Mesenchymal stem cell (in vitro differentiated cells and primary cell): Measurements from ENCODE around the gene ARL6IP4.
A peak's percentile ranks its signal among the peaks of the same experiment; 100 is the strongest.

ENCODE experiments used
- DNase-seq: peaks from one replicate; pipeline ENCODE4 v3.0.0-alpha.2; 2013
- H2AFZ ChIP-seq: one replicate; pipeline ENCODE4 v1.6.1; 2013; ENCODE audit warnings: low read depth, mild to moderate bottlenecking, control low read depth, inconsistent platforms, low read length, moderate library complexity
- H2AK5ac ChIP-seq: 2 replicates; pipeline ENCODE4 v1.6.1; 2013; ENCODE audit warnings: low read length, moderate library complexity, mild to moderate bottlenecking, inconsistent platforms; ENCODE audit not compliant: severe bottlenecking
- H2BK120ac ChIP-seq: one replicate; pipeline ENCODE4 v1.6.1; 2013; ENCODE audit warnings: low read depth, mild to moderate bottlenecking, inconsistent platforms, low read length, moderate library complexity
- H2BK12ac ChIP-seq, 2 experiments: one replicate each; pipeline ENCODE4 v1.6.1; 2013; ENCODE audit warnings: inconsistent platforms in 2 of 2, low read length in 2 of 2, mild to moderate bottlenecking in 2 of 2, moderate library complexity in 2 of 2, control low read depth in 1 of 2
- H2BK15ac ChIP-seq: one replicate; pipeline ENCODE4 v1.6.1; 2013; ENCODE audit warnings: mild to moderate bottlenecking, low read depth, inconsistent platforms; ENCODE audit not compliant: poor library complexity, severe bottlenecking
- H2BK5ac ChIP-seq: 2 replicates; pipeline ENCODE4 v1.6.1; 2013; ENCODE audit warnings: low read depth, mild to moderate bottlenecking, low read length, control low read depth, inconsistent platforms; ENCODE audit not compliant: poor library complexity, severe bottlenecking
- H3K14ac ChIP-seq, 2 experiments: one replicate each; pipeline ENCODE4 v1.6.1; 2013; ENCODE audit warnings: inconsistent platforms in 2 of 2, low read length in 2 of 2, control low read depth in 1 of 2, mild to moderate bottlenecking in 1 of 2, moderate library complexity in 1 of 2
- H3K18ac ChIP-seq, 2 experiments: one replicate each; pipeline ENCODE4 v1.6.1; 2013; ENCODE audit warnings: inconsistent platforms in 2 of 2, low read length in 2 of 2, control low read depth in 1 of 2, low read depth in 1 of 2, mild to moderate bottlenecking in 1 of 2
- H3K23ac ChIP-seq, 2 experiments: one replicate each; pipeline ENCODE4 v1.6.1; 2013; ENCODE audit warnings: inconsistent platforms in 2 of 2, low read length in 2 of 2, mild to moderate bottlenecking in 2 of 2, moderate library complexity in 2 of 2, control low read depth in 1 of 2
- H3K27ac ChIP-seq: 2 replicates; pipeline ENCODE4 v1.5.1; 2013; ENCODE audit warnings: mild to moderate bottlenecking, moderate library complexity, low read length, control low read depth, inconsistent platforms; ENCODE audit not compliant: poor library complexity, severe bottlenecking
- H3K27me3 ChIP-seq, 2 experiments: 2 replicates each; pipeline versions ENCODE4 v1.6.1 to v1.7.0; 2013; ENCODE audit warnings: low read length in 2 of 2, mild to moderate bottlenecking in 2 of 2, moderate library complexity in 2 of 2, control low read depth in 1 of 2, inconsistent platforms in 1 of 2; ENCODE audit not compliant: control insufficient read depth in 1 of 2, insufficient read depth in 1 of 2
- H3K36me3 ChIP-seq, 2 experiments: 2 replicates each; pipeline versions ENCODE4 v1.6.1 to v1.7.0; 2013; ENCODE audit warnings: low read length in 2 of 2, control low read depth in 1 of 2, inconsistent platforms in 1 of 2, low read depth in 1 of 2, mild to moderate bottlenecking in 1 of 2; ENCODE audit not compliant: insufficient read depth in 2 of 2, control insufficient read depth in 1 of 2
- H3K4ac ChIP-seq, 2 experiments: one replicate each; pipeline ENCODE4 v1.6.1; 2013; ENCODE audit warnings: inconsistent platforms in 2 of 2, low read length in 2 of 2, mild to moderate bottlenecking in 2 of 2, moderate library complexity in 2 of 2, control low read depth in 1 of 2, low read depth in 1 of 2
- H3K4me1 ChIP-seq: 2 replicates; pipeline ENCODE4 v1.6.1; 2013; ENCODE audit warnings: low read depth, low read length, control low read depth; ENCODE audit not compliant: control insufficient read depth, insufficient read depth
- H3K4me2 ChIP-seq: 2 replicates; pipeline ENCODE4 v1.6.1; 2013; ENCODE audit warnings: low read length, mild to moderate bottlenecking, inconsistent platforms; ENCODE audit not compliant: poor library complexity, severe bottlenecking
- H3K4me3 ChIP-seq, 2 experiments: 2 replicates each; pipeline versions ENCODE4 v1.5.1 to v1.7.0; 2013; ENCODE audit warnings: low read length in 2 of 2, mild to moderate bottlenecking in 2 of 2, control low read depth in 1 of 2, low read depth in 1 of 2; ENCODE audit not compliant: insufficient read depth in 1 of 2
- H3K79me1 ChIP-seq: replicated peaks from 2 replicates; pipeline ENCODE4 v1.6.1; 2013; ENCODE audit warnings: mild to moderate bottlenecking, control low read depth, low read length, inconsistent platforms; ENCODE audit not compliant: poor library complexity, severe bottlenecking
- H3K9ac ChIP-seq: 2 replicates; pipeline ENCODE4 v1.7.0; 2013; ENCODE audit warnings: mild to moderate bottlenecking, low read length, moderate library complexity
- H3K9me3 ChIP-seq: 2 replicates; pipeline ENCODE4 v1.7.0; 2013; ENCODE audit warnings: mild to moderate bottlenecking, low read length; ENCODE audit not compliant: control insufficient read depth
- H4K8ac ChIP-seq: one replicate; pipeline ENCODE4 v1.6.1; 2013; ENCODE audit warnings: inconsistent platforms, mild to moderate bottlenecking, low read length, moderate library complexity
- H4K91ac ChIP-seq: one replicate; pipeline ENCODE4 v1.6.1; 2013; ENCODE audit warnings: mild to moderate bottlenecking, low read length, inconsistent platforms
- WGBS: methylation state at CpG from one replicate; pipeline ENCODE4 v1.1.7; 2013; ENCODE audit warnings: mixed read lengths; 5-methylcytosine and 5-hydroxymethylcytosine counted together

The ARL6IP4 gene

DNA sequence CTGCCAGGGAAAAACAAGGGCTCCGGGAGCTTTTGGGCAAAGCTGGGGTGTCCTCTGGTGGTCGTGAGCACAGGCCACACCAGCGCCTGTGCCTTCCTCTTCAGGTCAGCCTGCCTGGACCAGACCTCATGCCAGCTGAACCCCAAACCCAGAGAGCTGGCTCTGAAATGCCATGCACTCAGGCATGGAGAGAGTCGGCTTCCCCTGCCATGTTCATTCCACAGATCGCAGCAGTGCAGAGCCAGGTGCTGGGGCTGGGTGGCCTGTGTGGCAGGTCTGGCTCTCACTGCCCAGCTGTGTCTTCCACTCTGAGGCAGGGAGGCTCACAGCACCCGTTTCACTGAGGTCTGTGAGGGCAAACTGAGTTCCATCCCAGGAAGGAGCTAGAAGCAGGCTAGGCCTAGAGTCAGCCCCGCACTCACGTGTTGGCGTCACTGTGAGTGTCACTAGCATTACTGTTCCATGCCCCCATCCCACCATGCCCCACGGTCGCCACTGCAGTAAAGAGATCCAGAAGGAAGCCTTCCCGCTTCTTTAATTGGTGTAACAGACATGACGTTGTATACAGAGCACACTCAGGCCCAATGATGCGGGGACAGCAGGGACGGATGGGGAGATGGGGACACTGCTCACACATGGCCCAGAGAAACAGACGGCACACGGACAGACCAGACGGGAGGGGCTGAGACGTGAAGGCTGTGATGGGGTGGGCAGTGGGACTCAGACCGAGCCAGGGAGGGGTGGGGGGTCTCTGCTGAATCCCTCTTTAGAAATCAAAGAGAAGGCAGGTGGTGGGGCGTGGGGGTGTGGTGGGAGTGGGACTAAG is 2.7 kb downstream of the ARL6IP4 start:
- 91% methylated on average over 21 of the region's 21 CpGs for WGBS
- Histone ChIP-seq H4K91ac (no peak overlapping the region), H3K23ac (no peak overlapping the region), H3K18ac (no peak overlapping the region), H3K27me3 (no peaks in the 10 kb centered on the region), H3K9ac (peak overlapping the region; percentile 92), H2BK120ac (no peak overlapping the region), H2AK5ac (no peak overlapping the region), H2AFZ (no peak overlapping the region), H3K14ac (no peak overlapping the region), H3K36me3 (peaks cover 35 to 69% of the 10 kb centered on the region in 2 experiments), H3K79me1 (peaks cover 19% of the 10 kb centered on the region), H3K27ac (no peak overlapping the region), H3K4me1 (peaks cover 54% of the 10 kb centered on the region), H3K9me3 (no peaks in the 10 kb centered on the region), H3K4me3 (peak overlapping the region in 1 of 2 experiments; percentile 98), H2BK15ac (no peak overlapping the region), H2BK5ac (no peak overlapping the region), H3K4me2 (no peak overlapping the region), H3K4ac (no peak overlapping the region), H4K8ac (peak overlapping the region; percentile 9), H2BK12ac (no peak overlapping the region)
- DNase-seq: no peak

DNA sequence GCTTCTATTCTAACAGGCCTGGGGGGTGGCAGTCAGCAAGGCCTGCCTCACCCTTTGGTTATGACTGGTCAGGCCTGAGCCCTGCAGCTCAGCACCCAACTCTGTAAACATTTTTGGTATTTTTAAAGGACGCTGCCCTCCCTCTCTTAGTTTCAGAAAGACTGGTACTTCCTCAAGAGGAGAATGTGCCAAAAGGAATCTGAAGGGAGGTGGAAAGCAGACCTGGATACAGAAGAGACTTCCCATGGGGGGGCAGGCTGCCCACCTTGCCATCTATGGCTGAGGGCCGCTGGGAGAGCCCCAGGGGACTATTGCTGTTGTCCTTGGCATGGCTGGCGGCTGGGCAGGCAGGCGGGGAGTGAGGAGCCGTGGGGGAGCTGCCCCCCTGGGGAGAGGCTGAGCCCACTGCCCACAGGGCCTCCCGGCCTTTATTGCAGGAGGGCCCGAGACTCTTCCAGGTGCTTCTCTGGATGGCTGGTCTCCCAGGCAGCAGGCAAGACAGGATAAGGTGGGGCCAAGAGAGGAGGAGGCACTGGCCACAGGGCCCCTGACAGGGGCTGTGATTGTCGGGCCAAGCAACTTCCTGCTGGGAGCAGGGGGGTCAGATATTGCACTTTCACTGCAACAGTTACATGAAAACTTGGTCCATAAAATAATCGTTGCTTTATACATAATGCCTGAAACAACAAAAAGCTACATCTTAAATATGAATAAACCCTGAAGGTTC is 3.5 kb downstream of the ARL6IP4 start:
- H3K4me2 ChIP-seq: no peak overlapping the region
- H2AFZ ChIP-seq: no peak overlapping the region
- H2BK12ac ChIP-seq: peak overlapping the region in 1 of 2 experiments; percentile 54
- peak overlapping the region in 1 of 2 experiments; percentile 26 for H3K23ac ChIP-seq
- peaks cover 38 to 68% of the 10 kb centered on the region in 2 experiments for H3K36me3 ChIP-seq
- H3K9me3 ChIP-seq: no peaks in the 10 kb centered on the region
- no peaks in the 10 kb centered on the region for H3K27me3 ChIP-seq
- no peak overlapping the region for H3K18ac ChIP-seq
- H3K4me3 ChIP-seq: peak overlapping the region in 1 of 2 experiments; percentile 57
- peak overlapping the region; percentile 25 for H2BK5ac ChIP-seq
- peaks cover 48% of the 10 kb centered on the region for H3K4me1 ChIP-seq
- H3K9ac ChIP-seq: peak overlapping the region; percentile 71
- WGBS: 67% methylated on average over 9 of the region's 9 CpGs
- no peak overlapping the region for H2BK15ac ChIP-seq
- no peak overlapping the region for H2AK5ac ChIP-seq
- no peak overlapping the region for H4K91ac ChIP-seq
- no peak overlapping the region for H3K14ac ChIP-seq
- H3K4ac ChIP-seq: peak overlapping the region in 1 of 2 experiments; percentile 15
- no peak for DNase-seq
- H3K79me1 ChIP-seq: peaks cover 12% of the 10 kb centered on the region
- H4K8ac ChIP-seq: peak overlapping the region; percentile 43
- H2BK120ac ChIP-seq: no peak overlapping the region
- no peak overlapping the region for H3K27ac ChIP-seq

DNA sequence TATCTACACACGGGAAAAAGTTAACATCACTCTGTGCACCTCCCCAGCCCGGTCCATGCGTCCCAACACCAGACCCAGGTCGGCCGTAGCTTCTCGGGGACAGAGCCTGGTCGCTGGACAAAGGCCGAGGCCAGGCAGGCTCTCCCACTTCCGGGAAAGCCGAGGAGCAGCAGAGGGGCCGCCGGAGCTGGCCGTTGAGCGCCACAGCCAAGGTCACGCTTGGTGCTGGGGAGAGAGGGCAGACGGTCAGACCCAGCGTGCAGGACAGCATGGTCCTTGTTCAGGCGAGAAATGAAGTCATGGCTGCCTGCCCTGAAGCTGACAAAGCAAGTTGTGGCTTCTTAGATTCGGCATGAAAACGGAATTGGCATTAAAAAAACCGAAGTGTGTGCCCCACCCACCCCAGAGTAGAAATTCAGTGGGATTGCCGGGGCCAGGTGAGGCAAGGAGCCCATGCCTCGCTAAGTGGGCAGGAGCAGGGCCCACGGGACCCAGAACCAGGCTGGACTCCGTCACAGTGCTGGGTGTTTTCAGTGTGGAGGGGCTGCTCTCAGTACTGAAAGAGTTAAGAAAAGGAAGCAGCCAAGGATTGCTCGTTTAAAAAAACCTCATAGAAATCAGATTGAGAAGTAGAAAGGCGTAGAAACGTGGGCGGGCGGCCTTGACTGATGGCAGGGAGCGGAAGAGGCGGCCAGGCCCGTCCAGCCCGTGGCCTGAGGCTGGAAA is 4.3 kb downstream of the ARL6IP4 start:
- Histone ChIP-seq H2BK15ac (no peak overlapping the region), H3K4me2 (no peak overlapping the region), H3K27ac (no peak overlapping the region), H3K23ac (no peak overlapping the region), H3K4me3 (peak overlapping the region in 1 of 2 experiments; percentile 57), H3K18ac (peak overlapping the region in 1 of 2 experiments; percentile 71), H3K9ac (peak overlapping the region; percentile 71), H3K4me1 (peaks cover 39% of the 10 kb centered on the region), H2BK12ac (peak overlapping the region in 1 of 2 experiments; percentile 8), H4K91ac (peak overlapping the region; percentile 4), H3K27me3 (no peaks in the 10 kb centered on the region), H2AK5ac (no peak overlapping the region), H2BK120ac (no peak overlapping the region), H3K9me3 (no peaks in the 10 kb centered on the region), H3K79me1 (peaks cover 10% of the 10 kb centered on the region), H4K8ac (peak overlapping the region; percentile 54), H3K36me3 (peaks cover 38 to 64% of the 10 kb centered on the region in 2 experiments), H2BK5ac (no peak overlapping the region), H2AFZ (no peak overlapping the region), H3K4ac (no peak overlapping the region), H3K14ac (no peak overlapping the region)
- DNase-seq: peak; percentile 18
- 73% methylated on average over 34 of the region's 34 CpGs for WGBS
